Gastrocnemius medialis (tissue), 4 donors: ENCODE data around the gene COL4A1.

Experiments
- CTCF ChIP-seq, 5 experiments: fragments of 450-650 bp in 3 of 5; fragments of 200-600 bp in 2 of 5; sonication (generic) in 2 of 5; IDR thresholded peaks in 4 of 5; conservative IDR thresholded peaks in 1 of 5; 1 replicate in 4 of 5; 2 replicates in 1 of 5; pipeline ENCODE4 v1.5.1; 2016 to 2019; ENCODE audit warnings: antibody characterized with exemption in 5 of 5, mild to moderate bottlenecking in 3 of 5, moderate library complexity in 3 of 5
- POLR2A ChIP-seq, 2 donors: fragments of 450-650 bp; IDR thresholded peaks; one replicate each; pipeline ENCODE4 v1.6.1; 2017; ENCODE audit warnings: antibody characterized with exemption in 2 of 2, mild to moderate bottlenecking in 2 of 2, moderate library complexity in 2 of 2

GRCh38 chr13:110162866-110163658 is 143.9 kb downstream of the COL4A1 start:
- TF ChIP-seq POLR2A (IDR thresholded peaks at IDR 0.05) (no peak), CTCF (IDR thresholded peaks at IDR 0.05 in 4 of 5, conservative IDR thresholded peaks at IDR 0.05 in 1 of 5) (no peak)
